Naive thymus-derived CD4-positive, alpha-beta T cell (primary cell): Measurements from ENCODE around the gene ST6GALNAC5. TPM values are rescaled to one million over a fixed set of nuclear protein-coding genes. Genes with fewer than 3 reads are reported as not detected.

ENCODE experiments used
- ATAC-seq: fragments of 150-1000 bp; cut with Tn5 transposase; 2 replicates; pipeline ENCODE4 v1.10.0; 2021; ENCODE audit warnings: mild to moderate bottlenecking, moderate library complexity
- CTCF ChIA-PET: fragments of 350-600 bp; sonication (Branson Sonifier 250); formaldehyde crosslinking; loops from one replicate; lab custom pipeline; 2021; ENCODE audit warnings: antibody characterized with exemption; lab: Charles Lee
- POLR2A ChIA-PET: fragments of 350-600 bp; sonication (Branson Sonifier 250); formaldehyde crosslinking; loops from one replicate; lab custom pipeline; 2021; ENCODE audit warnings: antibody characterized with exemption, inconsistent platforms; lab: Charles Lee
- DNase-seq, 9 donors: peaks; one replicate each; pipeline versions ENCODE4 v3.0.0 to v3.0.0-alpha.2; 2020 to 2022; ENCODE audit warnings: mixed read lengths in 1 of 9
- H3K27ac ChIP-seq: one replicate; pipeline ENCODE4 v1.7.0; 2013; ENCODE audit warnings: mild to moderate bottlenecking, low read depth, low read length, moderate library complexity
- H3K27me3 ChIP-seq, 2 donors: one replicate each; pipeline ENCODE4 v1.7.0; 2013; ENCODE audit warnings: low read length in 2 of 2, mild to moderate bottlenecking in 2 of 2, moderate library complexity in 2 of 2; ENCODE audit not compliant: control insufficient read depth in 2 of 2, insufficient read depth in 2 of 2
- H3K36me3 ChIP-seq, 3 experiments: 1 replicate in 2 of 3; 2 replicates in 1 of 3; pipeline ENCODE4 v1.7.0; 2013; ENCODE audit warnings: low read length in 3 of 3, mild to moderate bottlenecking in 3 of 3, moderate library complexity in 1 of 3; ENCODE audit not compliant: insufficient read depth in 3 of 3, control insufficient read depth in 2 of 3
- H3K4me1 ChIP-seq, 2 donors: one replicate each; pipeline ENCODE4 v1.7.0; 2013; ENCODE audit warnings: low read length in 2 of 2, mild to moderate bottlenecking in 2 of 2, moderate library complexity in 1 of 2; ENCODE audit not compliant: control insufficient read depth in 2 of 2, insufficient read depth in 2 of 2
- H3K4me3 ChIP-seq: 2 replicates; pipeline ENCODE4 v1.7.0; 2013; ENCODE audit warnings: mild to moderate bottlenecking, low read length
- H3K9me3 ChIP-seq, 3 experiments: 1 replicate in 2 of 3; 2 replicates in 1 of 3; pipeline ENCODE4 v1.7.0; 2013; ENCODE audit warnings: low read length in 3 of 3; ENCODE audit not compliant: control insufficient read depth in 2 of 3
- H3K27ac Mint-ChIP-seq, 9 donors: one replicate each; pipeline ENCODE4 v1.8.0; 2020 to 2022; ENCODE audit warnings: mixed read lengths in 9 of 9, mild to moderate bottlenecking in 8 of 9, moderate library complexity in 5 of 9, inconsistent platforms in 2 of 9
- H3K27me3 Mint-ChIP-seq, 5 donors: one replicate each; pipeline ENCODE4 v1.8.0; 2021 to 2022; ENCODE audit warnings: mixed read lengths in 5 of 5, mild to moderate bottlenecking in 1 of 5
- H3K36me3 Mint-ChIP-seq, 5 donors: one replicate each; pipeline ENCODE4 v1.8.0; 2020 to 2022; ENCODE audit warnings: mixed read lengths in 5 of 5, mild to moderate bottlenecking in 3 of 5, inconsistent platforms in 1 of 5
- H3K4me1 Mint-ChIP-seq, 7 donors: one replicate each; pipeline ENCODE4 v1.8.0; 2020 to 2022; ENCODE audit warnings: mixed read lengths in 7 of 7, mild to moderate bottlenecking in 3 of 7, inconsistent platforms in 1 of 7
- H3K4me3 Mint-ChIP-seq, 10 donors: one replicate each; pipeline ENCODE4 v1.8.0; 2020 to 2022; ENCODE audit warnings: mild to moderate bottlenecking in 10 of 10, mixed read lengths in 10 of 10, moderate library complexity in 6 of 10, inconsistent platforms in 2 of 10
- H3K9me3 Mint-ChIP-seq, 11 donors: one replicate each; pipeline ENCODE4 v1.8.0; 2020 to 2022; ENCODE audit warnings: mixed read lengths in 11 of 11, mild to moderate bottlenecking in 4 of 11, inconsistent platforms in 1 of 11, moderate library complexity in 1 of 11
- intact Hi-C, 2 donors: fragments of 100-400 bp; cut with micrococcal nuclease; formaldehyde crosslinking; loops; one replicate each; pipeline ENCODE4 v1.15.1; 2023
- polyA plus RNA-seq, 2 donors: library from polyadenylated mRNA; unstranded; fragments of 300-500 nt; fragmentation: Illumina TruSeq; gene quantifications; one replicate each; pipeline ENCODE4 v1.2.3, GENCODE V29; 2021
- total RNA-seq, 6 experiments: library from RNA in 5 of 6; stranded (reverse) in 5 of 6; gene quantifications; 1 replicate in 5 of 6; 2 replicates in 1 of 6; pipeline ENCODE4 v1.2.3 and lab custom pipeline; 2021 to 2026

Gene ST6GALNAC5
- total and polyA plus RNA-seq, 7 experiments from 2014 or later, result not detected

DNA sequence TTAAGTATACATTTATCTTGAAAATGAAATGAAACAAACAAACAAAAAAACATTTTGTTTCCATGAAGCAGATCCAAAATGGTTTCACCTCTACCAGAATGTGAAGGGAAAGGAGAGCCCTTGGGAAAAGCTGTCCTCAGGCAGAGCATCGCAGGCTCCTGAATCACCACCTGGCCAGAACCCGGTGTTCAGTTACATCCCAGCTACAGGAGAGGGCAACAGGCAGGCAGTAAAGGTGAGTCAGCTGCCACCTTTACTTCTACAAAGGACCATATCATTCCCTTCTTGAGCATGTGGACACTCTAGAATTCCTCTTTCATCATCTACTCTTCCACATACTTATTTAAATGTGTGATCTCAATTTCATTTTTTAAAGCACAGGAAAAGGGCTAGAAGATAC lies 200.7 kb downstream of the ST6GALNAC5 start:
- intact Hi-C loops, result no loop called here
- Histone ChIP-seq H3K27me3 (no peaks in the 10 kb centered on the region), H3K36me3 (no peaks in the 10 kb centered on the region), H3K9me3 (no peaks in the 10 kb centered on the region), H3K4me1 (no peaks in the 10 kb centered on the region), H3K27ac (no peak overlapping the region), H3K4me3 (no peak overlapping the region)
- no peaks in the 10 kb centered on the region for H3K36me3 Mint-ChIP-seq
- H3K27me3 Mint-ChIP-seq, result peaks cover 0 to 12% (median 0%) of the 10 kb centered on the region in 5 donors
- H3K27ac Mint-ChIP-seq, result no peak overlapping the region
- ChIA-PET CTCF (no interaction called here), POLR2A (no interaction called here)
- H3K4me3 Mint-ChIP-seq, result no peak overlapping the region
- no peak for ATAC-seq
- H3K9me3 Mint-ChIP-seq, result peaks cover 0 to 4% (median 0%) of the 10 kb centered on the region in 11 donors
- DNase-seq, result no peak
- H3K4me1 Mint-ChIP-seq, result no peaks in the 10 kb centered on the region

DNA sequence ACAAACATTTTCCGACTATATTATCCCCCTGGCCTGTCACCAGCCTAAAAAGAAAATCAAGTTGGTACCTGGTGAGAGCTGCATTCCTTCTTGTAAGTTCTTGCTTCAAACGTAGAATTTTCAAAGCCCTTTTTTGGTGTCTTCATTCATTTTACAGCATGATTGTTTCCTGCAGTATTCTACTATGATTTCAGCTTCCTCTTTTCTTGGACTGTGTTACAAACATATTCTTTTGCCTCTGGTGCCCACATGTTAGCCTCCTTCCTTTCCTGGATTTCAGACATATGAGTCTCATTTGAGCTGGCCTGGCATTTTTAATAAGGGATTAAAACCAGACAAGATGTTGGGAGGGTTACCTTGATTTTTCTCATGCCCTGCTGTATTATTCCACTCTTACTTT lies 209.5 kb downstream of the ST6GALNAC5 start:
- H3K36me3 ChIP-seq, result no peaks in the 10 kb centered on the region
- POLR2A ChIA-PET, result no interaction called here

DNA sequence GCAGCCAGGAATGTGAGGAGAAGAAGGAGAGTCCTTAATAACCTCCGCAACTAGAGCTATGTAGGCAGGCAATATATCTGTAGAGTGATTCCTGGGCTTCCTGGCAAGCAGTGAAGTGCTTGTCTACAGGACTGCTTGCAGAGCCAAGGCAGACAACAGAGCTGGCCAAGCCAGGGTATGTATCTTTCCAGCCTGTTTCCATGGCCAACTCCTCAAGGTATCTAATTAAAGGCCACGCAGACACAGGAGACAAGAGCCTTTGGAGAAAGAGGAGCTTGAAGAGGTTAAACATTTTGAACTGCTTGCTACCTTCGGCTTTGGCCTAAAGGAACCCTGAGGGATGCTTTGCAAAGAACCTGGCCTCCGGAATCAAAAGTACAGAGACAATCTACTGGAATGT lies 214.6 kb downstream of the ST6GALNAC5 start:
- ATAC-seq, result no peak
- no peak overlapping the region for H3K27ac Mint-ChIP-seq
- H3K27me3 Mint-ChIP-seq, result peaks cover 0 to 8% (median 0%) of the 10 kb centered on the region in 5 donors

More for the DNA sequence above, 209.5 kb downstream of the ST6GALNAC5 start:
- Mint-ChIP-seq H3K4me3 (no peak overlapping the region), H3K27ac (no peak overlapping the region), H3K9me3 (peaks cover 0 to 4% (median 0%) of the 10 kb centered on the region in 11 donors), H3K27me3 (peaks cover 0 to 14% (median 3%) of the 10 kb centered on the region in 5 donors), H3K36me3 (no peaks in the 10 kb centered on the region), H3K4me1 (no peaks in the 10 kb centered on the region)
- no peaks in the 10 kb centered on the region for H3K4me1 ChIP-seq
- CTCF ChIA-PET, result no interaction called here
- H3K9me3 ChIP-seq, result no peaks in the 10 kb centered on the region
- H3K4me3 ChIP-seq, result no peak overlapping the region
- no peak overlapping the region for H3K27ac ChIP-seq
- ATAC-seq (no peak), DNase-seq (no peak)
- H3K27me3 ChIP-seq, result no peaks in the 10 kb centered on the region
- intact Hi-C loops, result no loop called here

DNA sequence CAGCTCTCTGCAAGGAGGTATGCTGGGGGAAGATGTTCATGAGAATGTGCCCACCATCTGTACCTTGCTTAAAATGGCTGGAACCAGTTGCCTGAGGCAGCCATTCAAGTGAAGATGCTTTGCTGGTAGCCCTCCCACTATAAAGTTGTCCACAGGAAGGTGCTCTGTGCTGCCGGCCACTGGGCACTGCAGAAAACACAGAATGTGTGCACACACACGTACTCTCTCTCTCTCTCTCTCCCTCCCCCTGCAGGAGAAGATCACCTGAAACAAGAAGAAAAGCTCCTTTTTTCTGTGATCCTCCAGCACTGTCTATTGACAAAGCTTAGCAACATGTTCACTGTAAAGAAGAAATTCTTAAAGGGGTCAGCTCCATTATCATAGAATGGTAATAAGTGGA lies 217.2 kb downstream of the ST6GALNAC5 start:
- no peaks in the 10 kb centered on the region for H3K9me3 ChIP-seq
- no peaks in the 10 kb centered on the region for H3K4me1 ChIP-seq
- no peak for ATAC-seq
- Mint-ChIP-seq H3K27ac (no peak overlapping the region), H3K4me1 (no peaks in the 10 kb centered on the region), H3K4me3 (no peak overlapping the region), H3K9me3 (peaks cover 0 to 4% (median 0%) of the 10 kb centered on the region in 11 donors), H3K36me3 (peaks cover 0 to 29% (median 3%) of the 10 kb centered on the region in 5 donors), H3K27me3 (no peaks in the 10 kb centered on the region)
- no peaks in the 10 kb centered on the region for H3K36me3 ChIP-seq
- intact Hi-C loops, result no loop called here
- no peak for DNase-seq
- ChIA-PET CTCF (no interaction called here), POLR2A (no interaction called here)
- H3K27me3 ChIP-seq, result no peaks in the 10 kb centered on the region
- no peak overlapping the region for H3K4me3 ChIP-seq
- no peak overlapping the region for H3K27ac ChIP-seq

More for the DNA sequence above, 214.6 kb downstream of the ST6GALNAC5 start:
- POLR2A ChIA-PET, result no interaction called here
- no peaks in the 10 kb centered on the region for H3K4me1 Mint-ChIP-seq
- H3K4me3 Mint-ChIP-seq, result no peak overlapping the region
- H3K9me3 Mint-ChIP-seq, result peaks cover 0 to 4% (median 0%) of the 10 kb centered on the region in 11 donors
- Histone ChIP-seq H3K4me3 (no peak overlapping the region), H3K27ac (no peak overlapping the region), H3K4me1 (no peaks in the 10 kb centered on the region), H3K27me3 (no peaks in the 10 kb centered on the region), H3K9me3 (no peaks in the 10 kb centered on the region), H3K36me3 (no peaks in the 10 kb centered on the region)
- CTCF ChIA-PET, result no interaction called here
- DNase-seq, result no peak
- intact Hi-C loops, result no loop called here
- peaks cover 0 to 20% (median 3%) of the 10 kb centered on the region in 5 donors for H3K36me3 Mint-ChIP-seq

DNA sequence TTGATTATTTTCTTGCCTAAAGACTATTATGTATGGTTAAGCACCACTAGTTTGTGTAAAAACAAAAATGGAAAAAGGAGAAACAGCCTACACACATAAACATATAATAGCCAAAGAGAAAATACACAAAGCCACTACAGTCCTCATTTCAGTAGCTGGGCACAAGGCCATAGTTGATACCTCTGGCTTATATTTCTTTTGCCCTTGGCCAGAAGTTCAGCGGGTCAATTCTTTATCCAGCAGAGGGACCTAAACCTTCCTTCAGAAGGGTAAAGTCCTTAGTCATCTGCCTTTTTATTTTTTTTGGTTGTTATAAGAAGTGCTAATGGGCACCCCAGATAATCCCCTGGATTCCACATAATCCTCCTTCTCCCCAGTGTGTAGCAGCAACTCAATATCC lies 217.8 kb downstream of the ST6GALNAC5 start:
- Histone ChIP-seq H3K36me3 (no peaks in the 10 kb centered on the region), H3K27me3 (no peaks in the 10 kb centered on the region), H3K27ac (no peak overlapping the region), H3K9me3 (no peaks in the 10 kb centered on the region), H3K4me1 (no peaks in the 10 kb centered on the region), H3K4me3 (no peak overlapping the region)
- ATAC-seq (no peak), DNase-seq (no peak)
- no peak overlapping the region for H3K27ac Mint-ChIP-seq
- intact Hi-C loops, result no loop called here
- H3K36me3 Mint-ChIP-seq, result peaks cover 0 to 33% (median 3%) of the 10 kb centered on the region in 5 donors
- no peaks in the 10 kb centered on the region for H3K27me3 Mint-ChIP-seq
- ChIA-PET CTCF (no interaction called here), POLR2A (no interaction called here)
- no peaks in the 10 kb centered on the region for H3K4me1 Mint-ChIP-seq
- peaks cover 0 to 4% (median 0%) of the 10 kb centered on the region in 11 donors for H3K9me3 Mint-ChIP-seq
- H3K4me3 Mint-ChIP-seq, result no peak overlapping the region

DNA sequence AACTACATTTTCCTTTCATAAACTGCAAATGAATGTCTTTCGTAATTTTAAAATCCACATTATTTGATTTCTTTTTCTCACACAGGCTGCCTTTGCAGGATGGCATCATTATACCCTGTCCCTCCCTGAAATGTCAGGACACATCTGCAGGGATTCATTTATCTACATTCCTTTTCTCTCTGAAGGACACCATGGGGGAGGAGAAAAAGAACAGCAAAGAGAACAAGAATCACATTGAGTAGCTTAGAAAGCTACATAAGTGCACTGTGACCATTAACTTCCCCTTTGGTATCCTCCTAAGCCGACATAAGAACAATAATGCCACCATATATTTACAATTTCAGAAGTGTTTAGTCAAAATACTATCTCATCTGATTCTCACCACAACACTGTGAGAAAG lies 222.5 kb downstream of the ST6GALNAC5 start:
- DNase-seq, result no peak
- H3K4me3 ChIP-seq, result no peak overlapping the region
- Mint-ChIP-seq H3K4me3 (no peak overlapping the region), H3K27ac (peak overlapping the region in 1 of 9 donors; percentile 13), H3K36me3 (peaks cover 0 to 52% (median 7%) of the 10 kb centered on the region in 5 donors), H3K9me3 (no peaks in the 10 kb centered on the region), H3K27me3 (no peaks in the 10 kb centered on the region), H3K4me1 (peaks cover 0 to 6% (median 0%) of the 10 kb centered on the region in 7 donors)
- intact Hi-C loops, result no loop called here
- ATAC-seq, result no peak
- POLR2A ChIA-PET, result no interaction called here
- no peak overlapping the region for H3K27ac ChIP-seq
- no peaks in the 10 kb centered on the region for H3K27me3 ChIP-seq
- CTCF ChIA-PET, result no interaction called here
- H3K36me3 ChIP-seq, result no peaks in the 10 kb centered on the region
- H3K4me1 ChIP-seq, result no peaks in the 10 kb centered on the region
- H3K9me3 ChIP-seq, result no peaks in the 10 kb centered on the region

DNA sequence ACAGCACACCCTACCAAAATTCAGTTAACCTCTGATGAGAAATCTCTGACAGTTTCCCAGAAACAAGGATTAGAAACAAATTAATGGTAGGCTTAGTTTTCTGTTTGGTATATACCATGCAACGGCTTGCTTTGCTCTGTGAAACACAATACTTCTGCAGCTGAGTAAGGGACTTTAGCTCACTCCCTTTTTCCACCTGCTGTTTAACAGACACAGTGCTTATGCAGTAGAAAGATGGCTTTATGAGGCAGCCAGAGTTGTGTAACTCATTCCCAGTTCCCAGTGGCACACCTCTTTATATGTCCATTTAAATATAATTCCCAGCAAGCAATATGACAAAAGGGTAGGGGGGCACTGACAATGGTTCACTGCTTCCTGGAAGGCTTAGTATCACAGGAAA lies 228.0 kb downstream of the ST6GALNAC5 start:
- H3K27me3 ChIP-seq, result no peaks in the 10 kb centered on the region
- Mint-ChIP-seq H3K9me3 (peaks cover 0 to 14% (median 1%) of the 10 kb centered on the region in 11 donors), H3K27me3 (no peaks in the 10 kb centered on the region), H3K36me3 (peaks cover 0 to 43% (median 24%) of the 10 kb centered on the region in 5 donors), H3K4me3 (no peak overlapping the region), H3K27ac (no peak overlapping the region), H3K4me1 (peaks cover 0 to 6% (median 0%) of the 10 kb centered on the region in 7 donors)
- POLR2A ChIA-PET, result no interaction called here
- H3K9me3 ChIP-seq, result no peaks in the 10 kb centered on the region
- DNase-seq (no peak), ATAC-seq (no peak)
- H3K36me3 ChIP-seq, result no peaks in the 10 kb centered on the region
- H3K4me3 ChIP-seq, result no peak overlapping the region
- H3K4me1 ChIP-seq, result no peaks in the 10 kb centered on the region
- intact Hi-C loops, result no loop called here
- CTCF ChIA-PET, result no interaction called here
- no peak overlapping the region for H3K27ac ChIP-seq
